ENCODE data around the gene CAMTA1.
A peak's percentile ranks its signal among the peaks of the same experiment; 100 is the strongest.

Gene CAMTA1

GRCh38 chr1:7491818-7492173, 706.5 kb downstream of the CAMTA1 start:
- TF ChIP-seq PRDM6 (tag by site-specific recombination; IDR thresholded peaks at IDR 0.05) (no peak), ZNF211 (tag by site-specific recombination; IDR thresholded peaks at IDR 0.05; ENCODE audit: low read depth) (no peak), KLF1 (tag by site-specific recombination; IDR thresholded peaks at IDR 0.05) (no peak)
- Histone ChIP-seq H3K4me3 (ENCODE audit: low read depth, low read length) (no peak overlapping the region), H3K27ac (ENCODE audit: extremely low read depth, low read depth, low read length) (no peak overlapping the region), H3K4me1 (ENCODE audit: control insufficient read depth, insufficient read depth, low read length) (no peaks in the 10 kb centered on the region), H3K36me3 (ENCODE audit: control insufficient read depth in 2 of 2, insufficient read depth in 1 of 2, low read length in 2 of 2) (no peaks in the 10 kb centered on the region), H3K9me3 (ENCODE audit: control insufficient read depth, insufficient read depth, low read depth, low read length) (no peaks in the 10 kb centered on the region)
- CTCF ChIA-PET: no interaction called here
- POLR2A ChIA-PET: no interaction called here

GRCh38 chr1:7493711-7494454, 708.6 kb downstream of the CAMTA1 start:
- POLR2A ChIA-PET: no interaction called here
- H3K4me3 ChIP-seq (ENCODE audit: low read depth, low read length): no peak overlapping the region
- CTCF ChIA-PET: no interaction called here
- H3K4me1 ChIP-seq (ENCODE audit: control insufficient read depth, insufficient read depth, low read length): no peaks in the 10 kb centered on the region
- no peak overlapping the region for H3K27ac ChIP-seq (ENCODE audit: extremely low read depth, low read depth, low read length)
- H3K9me3 ChIP-seq (ENCODE audit: control insufficient read depth, insufficient read depth, low read depth, low read length): no peaks in the 10 kb centered on the region
- peak; percentile 97 for TF ChIP-seq ZIC2 (tag by site-specific recombination; IDR thresholded peaks at IDR 0.05)
- TF ChIP-seq ZNF423 (tag by site-specific recombination; IDR thresholded peaks at IDR 0.05): 0 out of 2 replicates have a peak, but pooled peaks have one; percentile 43
- 0 out of 2 replicates have a peak, but pooled peaks have one; percentile 18 for TF ChIP-seq ZFHX2 (tag by site-specific recombination; conservative IDR thresholded peaks at IDR 0.05)
- TF ChIP-seq ZNF341 (tag by site-specific recombination; IDR thresholded peaks at IDR 0.05; ENCODE audit: low read depth): peak; percentile 52
- TF ChIP-seq IKZF3 (tag by site-specific recombination; IDR thresholded peaks at IDR 0.05): no peak
- peak; percentile 66 for TF ChIP-seq WT1 (tag by site-specific recombination; IDR thresholded peaks at IDR 0.05)
- TF ChIP-seq GLIS1 (tag by site-specific recombination; IDR thresholded peaks at IDR 0.05): peak; percentile 92
- TF ChIP-seq EGR2 (tag by site-specific recombination; IDR thresholded peaks at IDR 0.05; ENCODE audit: low read depth): 0 out of 2 replicates have a peak, but pooled peaks have one; percentile 35
- 0 out of 2 replicates have a peak, but pooled peaks have one; percentile 38 for TF ChIP-seq KLF17 (tag by site-specific recombination; IDR thresholded peaks at IDR 0.05)
- no peak for TF ChIP-seq ZNF112 (tag by site-specific recombination; IDR thresholded peaks at IDR 0.05)
- no peak for TF ChIP-seq OVOL3 (tag by site-specific recombination; IDR thresholded peaks at IDR 0.05)
- H3K36me3 ChIP-seq (ENCODE audit: control insufficient read depth in 2 of 2, insufficient read depth in 1 of 2, low read length in 2 of 2): no peaks in the 10 kb centered on the region

- no peak overlapping the region for H3K27ac ChIP-seq (ENCODE audit: extremely low read depth, low read depth, low read length)
- H3K36me3 ChIP-seq (ENCODE audit: control insufficient read depth in 2 of 2, insufficient read depth in 1 of 2, low read length in 2 of 2): no peaks in the 10 kb centered on the region
- H3K9me3 ChIP-seq (ENCODE audit: control insufficient read depth, insufficient read depth, low read depth, low read length): no peaks in the 10 kb centered on the region
- CTCF ChIA-PET: interaction anchor here (0.5 kb wide), 1 partner anchor 21 kb away, joined by 3 read pairs; no protein-coding TSS in a partner anchor
- POLR2A ChIA-PET: no interaction called here
- H3K4me3 ChIP-seq (ENCODE audit: low read depth, low read length): no peak overlapping the region
- no peaks in the 10 kb centered on the region for H3K4me1 ChIP-seq (ENCODE audit: control insufficient read depth, insufficient read depth, low read length)
- peak; percentile 34; the same call in 1 of the 2 replicates for TF ChIP-seq ZIC2 (tag by site-specific recombination; IDR thresholded peaks at IDR 0.05)
- TF ChIP-seq GFI1B (tag by site-specific recombination; IDR thresholded peaks at IDR 0.05): no peak
Observed at GRCh38 chr1:7495962-7496361, 710.7 kb downstream of the CAMTA1 start.

- Histone ChIP-seq H3K36me3 (ENCODE audit: control insufficient read depth in 2 of 2, insufficient read depth in 1 of 2, low read length in 2 of 2) (no peaks in the 10 kb centered on the region), H3K9me3 (ENCODE audit: control insufficient read depth, insufficient read depth, low read depth, low read length) (no peaks in the 10 kb centered on the region), H3K4me3 (ENCODE audit: low read depth, low read length) (no peak overlapping the region), H3K4me1 (ENCODE audit: control insufficient read depth, insufficient read depth, low read length) (no peaks in the 10 kb centered on the region), H3K27ac (ENCODE audit: extremely low read depth, low read depth, low read length) (no peak overlapping the region)
- ChIA-PET CTCF (no interaction called here), POLR2A (no interaction called here)
- TF ChIP-seq BCL11A (tag by site-specific recombination; IDR thresholded peaks at IDR 0.05; ENCODE audit: low read depth) (no peak), ZNF785 (tag by site-specific recombination; IDR thresholded peaks at IDR 0.05) (no peak), KLF7 (tag by site-specific recombination; IDR thresholded peaks at IDR 0.05; ENCODE audit: borderline replicate concordance) (no peak), PRDM4 (tag by site-specific recombination; IDR thresholded peaks at IDR 0.05) (no peak), ELK4 (IDR thresholded peaks at IDR 0.05; ENCODE audit: borderline replicate concordance, low read depth, low read length) (no peak), ZNF350 (tag by site-specific recombination; IDR thresholded peaks at IDR 0.05) (no peak), ZNF529 (tag by site-specific recombination; IDR thresholded peaks at IDR 0.05; ENCODE audit: insufficient replicate concordance) (no peak)
Observed at GRCh38 chr1:7497107-7497637, 711.9 kb downstream of the CAMTA1 start.

Data from HEK293 (cell line).